GM12874 (cell line): ENCODE measurements around the gene ST7L.

Experiments used
- CTCF ChIP-seq: IDR thresholded peaks from 2 replicates; pipeline ENCODE4 v1.5.1; 2011; ENCODE audit warnings: low read depth, mild to moderate bottlenecking, control low read depth, low read length, moderate library complexity; ENCODE audit not compliant: insufficient read depth

Gene ST7L

GRCh38 chr1:112605633-112606327 is 13.2 kb downstream of the ST7L start:
- no peak for TF ChIP-seq CTCF

- TF ChIP-seq CTCF: no peak
Measured at GRCh38 chr1:112603541-112603940, 15.4 kb downstream of the ST7L start.

GRCh38 chr1:112603012-112603411 is 15.9 kb downstream of the ST7L start:
- TF ChIP-seq CTCF: no peak

GRCh38 chr1:112599477-112599876 is 19.5 kb downstream of the ST7L start:
- TF ChIP-seq CTCF: no peak

GRCh38 chr1:112594208-112594876 is 24.6 kb downstream of the ST7L start:
- no peak for TF ChIP-seq CTCF

GRCh38 chr1:112589766-112590165 is 29.2 kb downstream of the ST7L start:
- TF ChIP-seq CTCF: no peak

- no peak for TF ChIP-seq CTCF
Measured at GRCh38 chr1:112583366-112583765, 35.6 kb downstream of the ST7L start.
